GM21737 (cell line): ENCODE data around the gene GSAP.

Source experiments
- ATAC-seq: cut with Tn5 transposase; IDR thresholded peaks from one replicate; pipeline ENCODE4 v1.9.1; 2021; ENCODE audit warnings: mild to moderate bottlenecking, moderate library complexity; ENCODE audit not compliant: unreplicated experiment

The GSAP gene

DNA sequence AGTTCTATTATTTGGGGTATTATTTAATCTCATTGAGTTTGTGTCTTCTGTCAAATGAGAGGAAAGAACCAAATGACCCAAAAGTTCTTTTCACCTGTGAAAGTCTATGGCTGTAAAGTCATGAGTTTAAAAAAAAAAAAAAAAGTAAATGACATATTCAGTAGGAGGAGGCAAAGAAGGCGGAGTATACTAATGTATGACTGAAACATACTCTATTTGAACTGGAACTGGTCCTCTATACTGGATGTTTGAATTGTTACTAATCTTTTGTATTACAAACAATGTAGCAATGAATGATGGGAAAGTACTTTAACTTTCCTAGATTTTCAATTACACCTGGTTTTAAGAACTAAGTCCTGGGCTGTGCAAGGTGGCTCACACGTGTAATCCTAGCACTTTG, 24.9 kb upstream of the GSAP start:
- ATAC-seq: no peak

DNA sequence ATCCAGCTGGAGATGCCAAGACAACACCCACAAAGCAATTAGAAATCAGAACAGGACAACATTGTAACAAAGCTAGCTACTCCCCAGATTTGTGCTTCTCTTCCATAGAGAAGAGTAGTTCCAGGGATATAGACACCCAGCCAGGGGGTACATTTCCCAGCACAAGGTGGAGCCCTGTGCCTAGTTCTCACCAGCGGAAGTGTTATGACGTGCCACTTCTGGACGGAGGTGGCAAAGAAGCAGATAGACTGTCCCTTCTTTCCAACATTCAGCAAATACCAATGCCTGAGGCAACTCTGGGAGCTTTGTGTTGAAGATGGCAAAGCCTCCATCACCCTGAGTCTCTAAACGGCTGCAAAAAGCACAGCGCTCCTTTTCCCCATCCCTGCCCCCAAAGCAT, 23.4 kb upstream of the GSAP start:
- ATAC-seq: no peak

DNA sequence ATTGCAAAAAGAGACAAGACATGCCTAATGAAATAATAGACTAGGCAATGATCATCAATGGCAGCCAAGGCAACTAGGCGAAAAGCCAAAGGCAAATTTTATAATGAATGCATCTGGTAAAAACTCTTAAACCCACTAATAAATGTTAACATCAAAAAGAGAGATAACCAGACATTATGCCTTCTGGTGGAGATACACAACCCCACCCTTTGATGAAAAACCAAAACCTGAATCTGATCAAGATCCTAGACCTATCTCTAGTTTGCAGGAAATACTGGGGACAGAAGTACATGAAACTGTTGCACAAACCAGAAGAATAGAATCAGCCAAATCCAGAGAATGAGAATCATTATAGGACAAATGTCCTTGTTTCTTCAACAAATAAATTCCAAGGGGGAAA, 22.0 kb upstream of the GSAP start:
- no peak for ATAC-seq

DNA sequence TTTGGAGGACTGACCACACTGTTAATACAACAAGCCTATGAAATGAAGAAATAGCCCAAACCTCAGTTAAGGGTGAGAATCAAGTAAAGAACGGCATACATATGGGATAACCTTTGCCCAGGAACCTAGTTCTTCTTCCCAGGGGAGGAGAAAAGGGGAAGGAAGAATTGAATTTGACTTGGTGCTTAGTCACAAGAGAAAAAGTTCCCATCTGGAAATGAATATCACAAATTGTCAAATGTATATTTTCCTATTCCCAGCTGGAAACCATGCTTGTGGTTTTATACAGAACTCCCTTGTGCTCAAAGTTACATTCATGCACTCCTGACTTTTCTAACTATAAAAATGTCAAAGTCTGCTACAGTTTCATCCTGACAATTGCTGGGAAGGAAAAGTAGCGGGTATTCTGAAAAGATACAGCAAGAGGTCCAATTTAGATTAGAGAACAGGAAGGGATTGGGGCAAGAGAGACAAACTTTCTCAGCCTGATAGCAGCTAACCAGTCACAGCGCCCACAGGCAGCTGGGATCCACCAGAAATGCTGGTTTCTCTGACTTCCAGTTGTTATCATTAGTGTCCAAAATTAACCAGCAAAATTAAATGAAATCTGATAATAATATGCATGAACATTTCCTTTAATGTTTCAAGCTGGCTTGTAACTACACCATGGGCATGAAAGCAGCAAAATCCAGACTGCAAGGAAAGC, 18.6 kb upstream of the GSAP start:
- ATAC-seq: no peak

DNA sequence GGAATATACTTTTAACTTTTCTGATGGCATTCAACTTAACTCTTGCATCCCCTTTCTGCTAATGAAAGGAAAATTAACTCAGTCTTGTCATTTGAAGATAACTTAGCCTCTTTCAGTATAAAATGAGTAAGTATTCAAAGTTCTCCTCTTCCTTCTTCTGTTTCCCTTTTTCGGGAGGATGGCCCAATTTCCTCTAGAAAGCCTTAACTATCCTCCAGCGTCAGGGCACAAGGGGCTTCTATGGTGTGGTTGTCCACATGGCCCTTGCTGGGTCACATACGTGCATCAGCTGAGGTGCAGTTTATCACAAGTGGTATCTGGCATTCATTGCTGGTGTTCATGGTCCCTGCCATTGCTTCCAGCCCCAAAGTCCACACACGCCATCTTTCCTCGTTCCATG, 17.8 kb upstream of the GSAP start:
- no peak for ATAC-seq

DNA sequence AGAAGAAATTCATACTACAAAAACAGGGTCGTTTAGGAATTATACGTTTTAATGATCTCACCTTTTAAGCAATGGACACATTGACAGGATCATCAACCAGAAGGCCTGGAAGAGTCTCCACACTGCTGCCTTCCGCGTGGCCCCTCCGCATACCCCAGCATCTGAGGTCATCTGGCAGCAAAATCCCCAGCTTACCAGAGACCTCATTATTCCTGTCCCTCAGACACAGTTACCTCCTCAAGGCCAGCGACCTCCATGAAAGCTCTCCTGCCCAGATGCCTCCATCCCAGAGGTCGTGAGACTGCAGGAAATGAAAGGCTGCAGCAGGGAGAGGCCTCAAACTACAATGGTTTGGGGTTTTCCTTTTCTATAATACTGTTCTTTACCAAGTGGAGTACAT, 14.8 kb upstream of the GSAP start:
- no peak for ATAC-seq

DNA sequence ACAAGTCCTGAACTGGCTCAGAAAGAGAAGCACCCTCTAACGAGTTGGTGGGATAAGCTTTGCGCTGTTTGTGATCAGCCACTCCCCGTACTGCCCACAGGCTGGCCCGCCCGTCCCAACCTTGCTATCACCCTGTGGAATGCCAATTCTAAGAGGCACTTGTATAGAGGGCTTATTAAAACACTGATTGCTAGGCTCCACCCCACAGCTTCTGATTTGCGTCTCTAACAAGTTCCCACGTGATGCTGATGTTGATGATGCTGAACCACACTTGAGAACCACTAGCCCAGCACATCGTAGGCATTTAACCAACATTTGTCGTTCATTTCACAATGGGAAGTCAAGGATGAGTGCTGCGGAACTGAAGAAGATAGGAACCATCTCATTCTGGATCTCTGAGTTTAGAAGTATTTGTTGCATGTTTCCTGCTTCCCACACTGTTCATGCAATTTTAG, 12.7 kb upstream of the GSAP start:
- no peak for ATAC-seq

DNA sequence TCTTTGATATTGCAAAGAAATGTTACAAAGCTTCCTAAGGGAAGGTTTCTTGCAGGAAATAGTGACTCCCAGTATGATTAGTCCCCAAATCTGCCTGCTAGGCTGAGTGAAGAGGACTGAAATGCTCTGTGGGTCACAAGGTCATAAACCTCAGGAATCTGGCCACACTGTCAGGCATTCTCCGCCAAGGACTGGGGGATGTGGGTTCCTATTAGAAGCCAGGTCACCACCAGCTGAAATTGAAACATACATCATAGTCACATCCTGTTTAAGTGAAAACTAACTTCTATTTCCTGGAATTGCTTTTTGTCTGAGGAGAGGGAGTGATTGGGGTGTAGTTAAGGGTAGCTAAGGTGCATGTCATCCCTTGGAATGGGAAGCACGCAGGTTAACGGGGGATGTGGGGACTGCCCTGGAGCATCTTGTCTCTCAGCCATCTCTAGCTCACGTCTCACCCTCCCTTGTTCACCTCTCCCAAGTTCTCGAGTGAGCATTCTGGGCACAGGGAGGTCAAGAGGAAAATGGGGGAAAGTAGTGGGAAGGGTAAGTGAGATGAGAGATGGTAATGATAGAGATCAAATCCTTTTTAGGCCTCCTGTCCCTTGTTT, 12.0 kb upstream of the GSAP start:
- ATAC-seq: no peak

DNA sequence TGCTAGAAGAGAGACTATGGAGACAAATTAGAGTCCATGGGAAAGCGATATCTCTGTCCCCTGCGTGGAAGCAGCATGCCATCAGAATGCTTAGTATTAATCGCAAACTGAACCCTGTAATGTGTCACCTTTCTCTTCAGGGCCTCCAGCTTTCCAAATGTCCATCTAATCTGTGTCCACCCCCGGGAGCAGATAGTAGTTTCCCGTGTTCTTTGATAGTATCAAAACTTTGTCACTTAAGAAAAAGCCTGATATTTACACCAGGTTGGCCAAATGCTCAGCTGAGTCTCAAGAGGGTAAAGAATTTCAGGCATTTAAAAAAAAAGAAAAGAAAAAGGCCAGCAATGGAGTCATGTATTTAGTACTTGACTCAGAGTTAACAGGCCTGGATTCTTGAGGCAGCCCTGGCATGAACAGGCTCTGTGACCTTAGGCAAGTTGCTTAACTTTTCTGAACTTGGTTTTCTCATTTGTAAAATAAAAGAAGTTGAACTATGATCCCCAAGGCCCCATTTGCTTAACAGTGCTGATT, 10.4 kb upstream of the GSAP start:
- ATAC-seq: no peak

DNA sequence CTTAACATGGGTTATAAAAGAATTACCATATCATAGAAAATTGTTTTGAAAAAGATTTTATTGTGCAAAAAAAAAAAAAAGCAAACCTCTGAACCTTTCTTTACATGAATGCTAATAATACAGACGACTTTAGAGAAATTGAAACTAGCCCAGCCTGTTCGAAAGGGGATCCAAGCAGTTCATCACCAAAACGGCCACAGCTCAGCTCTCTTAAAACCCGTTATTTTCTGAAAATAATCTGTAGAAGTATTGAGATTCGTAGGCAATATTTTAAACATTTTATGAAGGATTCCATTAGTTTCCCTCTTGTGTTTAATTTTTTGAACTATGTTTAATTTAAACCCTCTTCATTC, 9.9 kb upstream of the GSAP start:
- no peak for ATAC-seq

DNA sequence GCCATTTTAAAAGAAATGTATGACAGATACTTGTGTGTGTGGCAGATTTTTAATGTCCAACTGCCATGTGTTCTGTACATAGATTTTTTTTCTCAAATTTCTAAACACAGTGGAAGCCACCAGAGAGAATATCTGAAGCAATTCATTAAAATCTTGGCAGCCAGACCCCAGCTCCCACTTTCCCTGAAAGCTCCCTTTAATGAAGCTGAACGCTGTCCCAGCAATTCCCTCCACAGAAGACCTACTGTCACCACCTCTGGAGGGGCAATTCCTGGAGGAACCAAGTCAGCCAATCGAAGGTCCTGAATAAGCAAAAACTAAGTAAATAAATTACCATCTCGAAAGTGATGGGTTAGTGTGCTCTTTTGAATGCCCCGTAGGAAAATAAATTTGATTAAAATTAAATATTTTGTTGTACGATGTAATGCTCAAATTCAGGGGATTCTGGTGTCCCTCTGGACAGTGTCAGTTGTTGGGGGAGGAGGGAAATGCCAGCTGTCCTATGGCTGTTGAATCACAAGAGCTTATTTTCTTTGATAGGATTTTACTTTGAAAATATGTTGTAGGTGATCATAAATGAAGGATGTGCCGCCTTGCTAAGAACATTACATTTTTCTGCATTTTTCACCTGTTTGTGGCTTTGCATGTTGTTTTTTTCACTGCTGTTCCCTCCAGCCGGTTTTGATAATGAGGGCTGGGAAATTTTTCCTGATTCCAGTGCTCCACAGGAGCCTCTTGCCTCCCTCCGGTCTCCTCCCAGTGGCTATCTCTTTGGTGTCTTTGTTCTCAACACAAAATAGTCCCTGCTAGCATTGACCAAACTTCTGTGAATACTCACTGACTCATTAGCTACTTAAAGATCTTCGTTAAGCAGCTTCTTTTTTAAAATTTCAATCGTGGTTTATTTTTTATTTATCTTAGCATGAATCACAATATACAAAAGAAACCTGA, 9.2 kb upstream of the GSAP start:
- no peak for ATAC-seq

DNA sequence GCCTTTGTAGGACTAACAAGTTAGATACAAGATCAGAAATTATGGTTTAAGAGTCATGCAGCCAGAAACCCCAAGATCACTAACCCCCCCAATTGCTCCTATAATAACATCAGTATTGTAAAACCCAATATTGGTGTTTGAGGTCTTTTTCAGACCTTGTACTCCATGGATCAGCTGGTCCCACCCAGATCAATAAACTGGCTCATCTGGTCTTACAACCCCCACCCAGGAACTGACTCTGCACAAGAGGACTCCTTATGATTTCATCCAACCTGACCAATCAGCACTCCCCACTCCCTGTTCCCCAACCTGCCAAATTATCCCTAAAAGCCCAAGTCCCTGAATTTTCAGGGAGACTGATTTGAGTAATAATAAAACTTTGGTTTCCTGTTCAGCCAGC, 6.4 kb upstream of the GSAP start:
- no peak for ATAC-seq

DNA sequence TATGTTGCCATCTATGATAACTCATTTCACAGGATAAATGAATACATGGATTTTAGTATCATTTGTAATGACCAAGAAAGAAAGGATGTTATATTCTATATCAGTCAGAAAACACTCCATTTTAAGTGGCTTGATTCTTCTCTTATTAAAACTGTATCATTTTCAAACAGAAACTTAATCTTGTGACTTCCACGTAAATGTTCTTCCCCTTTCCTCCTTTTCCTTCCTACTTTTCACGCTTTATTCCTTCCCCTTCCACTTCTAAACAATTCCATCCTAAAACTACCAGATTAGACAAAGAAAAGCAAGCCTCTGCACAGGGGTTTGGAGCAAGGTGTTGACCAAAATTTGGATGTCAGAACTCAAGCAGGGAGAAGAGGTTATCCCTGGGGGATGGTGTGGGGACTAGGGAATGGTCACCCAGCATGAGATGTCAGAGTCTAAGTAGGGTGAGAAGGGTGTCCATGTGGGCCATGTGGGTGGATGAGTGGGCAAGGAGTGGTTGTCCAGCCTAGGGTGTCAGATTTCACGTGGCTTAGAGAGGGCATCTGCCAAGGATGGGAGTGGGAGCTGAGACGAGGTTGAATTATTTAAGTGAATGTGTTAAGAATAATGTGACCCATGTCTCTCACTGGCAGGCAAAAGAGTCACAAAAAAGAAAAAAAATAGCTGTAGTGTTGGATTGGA, 5.0 kb upstream of the GSAP start:
- ATAC-seq: no peak

DNA sequence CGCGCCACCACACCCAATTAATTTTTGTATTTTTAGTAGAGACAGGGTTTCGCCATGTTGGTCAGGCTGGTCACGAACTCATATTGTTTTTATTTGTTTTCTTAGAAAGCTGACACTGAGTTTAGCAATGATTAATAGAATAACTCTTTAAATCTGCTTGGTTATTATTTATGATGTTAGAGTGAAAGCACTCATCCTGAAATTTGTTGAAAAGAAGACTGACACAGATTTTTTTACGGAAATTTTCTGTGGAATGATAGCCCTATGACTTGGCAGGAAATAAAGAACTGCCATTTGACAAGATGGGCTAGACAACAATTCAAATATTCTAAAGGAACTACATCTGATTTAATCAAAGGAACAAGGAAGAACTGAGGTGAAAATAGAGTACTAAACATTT, 4.3 kb upstream of the GSAP start:
- ATAC-seq: no peak

DNA sequence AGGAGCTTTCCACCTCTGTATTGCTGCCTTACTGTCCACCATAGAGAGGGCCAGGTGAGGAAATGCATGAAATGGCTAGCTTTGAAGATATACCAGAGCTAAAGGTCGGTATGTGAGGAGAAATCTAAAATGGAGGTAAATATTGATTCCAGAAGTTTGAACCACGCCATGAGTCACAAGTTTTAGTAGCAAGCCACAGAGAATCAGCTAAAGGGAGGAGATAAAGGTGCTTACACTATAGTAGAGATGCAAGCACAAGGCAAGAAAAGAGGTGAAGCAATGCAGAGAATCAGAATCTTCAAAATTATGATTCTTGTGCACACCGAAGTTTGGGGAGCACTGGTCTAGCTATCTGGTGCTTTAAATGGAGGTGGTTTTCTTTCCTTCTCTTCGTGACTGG, 3.0 kb upstream of the GSAP start:
- no peak for ATAC-seq

DNA sequence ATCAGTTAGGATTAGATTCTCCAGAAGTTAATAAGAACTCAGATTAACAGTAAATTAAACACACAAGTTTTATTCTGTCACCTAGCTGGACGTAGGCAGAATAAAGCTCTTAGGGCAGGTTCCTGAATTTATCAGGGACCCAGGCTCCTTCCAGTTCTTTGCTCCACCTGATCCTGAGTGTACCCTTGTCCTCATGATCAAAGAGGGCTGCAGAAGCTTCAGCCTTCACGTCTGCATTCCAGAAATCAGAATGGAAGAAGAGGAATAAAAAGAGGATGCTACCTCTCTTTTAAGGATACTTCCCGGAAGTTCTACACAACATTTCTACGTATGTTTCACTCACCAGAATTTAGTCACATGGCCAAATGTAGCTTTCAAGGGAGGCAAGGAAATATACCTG, 1.7 kb upstream of the GSAP start:
- no peak for ATAC-seq

DNA sequence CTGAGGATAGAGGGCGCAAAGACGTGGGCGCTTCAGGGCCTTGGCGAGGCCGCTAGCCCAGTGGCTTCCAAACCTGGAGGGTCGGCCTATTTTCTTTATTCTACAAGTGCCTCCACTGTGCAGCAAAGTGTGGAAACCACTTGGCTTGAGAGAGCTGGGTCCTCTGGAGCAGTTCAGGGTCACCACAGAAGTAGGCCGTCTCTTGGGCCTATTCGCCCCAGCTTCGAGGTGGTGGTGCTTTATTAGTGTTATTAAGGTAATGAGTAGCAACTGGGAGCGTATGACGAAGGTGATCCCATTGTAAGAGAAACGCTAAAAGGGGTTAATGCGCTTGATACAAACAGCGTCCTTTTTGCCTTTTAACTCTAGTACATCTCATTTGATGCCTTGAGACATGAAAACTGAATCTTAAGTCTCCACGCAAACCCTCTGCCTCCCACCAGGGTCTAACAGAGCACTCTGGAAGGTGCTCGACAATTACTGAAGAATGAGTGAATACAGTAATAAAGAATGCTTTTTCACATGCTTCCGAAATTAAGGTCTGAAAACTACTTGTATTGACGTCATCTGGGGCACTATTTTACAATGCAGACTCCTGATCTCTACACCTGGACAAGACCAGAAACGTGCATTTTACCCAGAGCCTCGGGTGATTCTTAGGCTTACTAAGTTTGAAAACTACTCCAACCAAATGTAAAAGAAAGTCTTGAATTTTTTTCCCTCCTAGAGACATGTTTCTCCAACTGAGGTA, 647 bp upstream of the GSAP start:
- ATAC-seq: no peak

DNA sequence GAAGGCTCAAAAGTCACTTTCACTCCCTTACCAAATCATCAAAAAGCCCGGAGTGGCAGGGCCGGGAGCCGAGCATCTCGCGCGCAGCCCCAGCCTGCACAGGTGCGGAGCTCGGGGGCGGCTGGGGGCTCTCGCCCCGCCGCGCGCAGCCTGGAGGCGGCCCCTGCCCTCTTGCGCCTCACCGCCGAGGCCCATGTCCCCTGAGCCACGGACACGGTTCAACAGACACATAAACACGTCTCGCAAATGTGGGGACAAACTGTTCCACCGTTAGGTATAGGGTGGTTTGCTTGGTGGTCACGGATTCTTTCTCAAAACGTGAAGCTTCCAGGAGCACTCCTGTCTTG, 700 bp downstream of the GSAP start:
- ATAC-seq: peak; percentile 42

DNA sequence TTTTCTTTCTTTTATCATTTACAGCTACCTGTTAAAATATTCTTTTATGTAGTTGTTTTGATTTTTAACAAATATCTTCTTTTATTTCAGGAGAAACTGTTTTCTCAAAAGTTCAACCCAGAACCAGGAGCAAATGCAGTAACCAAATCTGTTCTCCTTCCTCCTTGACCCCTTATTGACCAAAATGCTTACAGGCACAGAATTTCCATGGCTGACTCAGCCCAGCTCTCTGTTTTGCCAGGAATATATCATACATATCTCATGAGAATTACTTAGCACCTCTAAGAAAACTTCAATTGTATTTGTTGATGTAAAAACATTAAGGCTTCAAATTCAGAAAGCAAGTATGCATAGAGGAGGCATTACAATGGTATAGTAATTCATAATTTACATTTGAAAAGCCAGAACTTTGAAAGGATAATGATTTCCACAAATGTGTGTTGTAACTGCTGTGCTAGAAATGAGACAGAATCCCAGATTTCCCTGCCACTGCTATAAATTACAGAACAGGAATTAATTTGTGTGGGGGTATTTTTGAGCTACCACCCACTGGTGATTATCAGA, 2.2 kb downstream of the GSAP start:
- no peak for ATAC-seq

DNA sequence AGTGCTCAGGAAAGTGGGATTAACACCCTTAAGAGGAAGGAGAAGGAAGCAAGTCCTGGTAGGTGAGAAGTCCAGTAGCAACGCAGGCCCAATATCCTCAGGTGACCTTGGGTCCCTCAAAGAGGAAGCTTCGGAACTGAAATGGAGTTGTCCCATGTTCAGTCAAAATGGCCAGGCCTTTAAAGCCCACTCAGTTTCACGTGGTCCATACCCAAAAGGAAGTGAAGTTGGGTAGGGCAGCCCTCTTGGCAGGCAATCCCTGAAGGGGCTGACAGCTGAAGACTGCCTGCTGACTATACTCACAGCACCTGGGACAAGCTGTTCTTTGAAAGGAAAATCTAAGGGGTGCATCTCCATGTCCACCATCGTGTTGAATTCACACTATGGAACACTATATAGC, 3.0 kb downstream of the GSAP start:
- no peak for ATAC-seq
